Mucosa of rectum (tissue), 2 donors: Measurements from ENCODE around the gene UGT3A2.

Experiments
- H3K27ac ChIP-seq, 2 donors: one replicate each; pipeline ENCODE4 v1.7.0; 2013; ENCODE audit warnings: inconsistent platforms in 2 of 2, low read depth in 2 of 2, low read length in 2 of 2
- H3K27me3 ChIP-seq, 2 donors: one replicate each; pipeline ENCODE4 v1.7.0; 2013; ENCODE audit warnings: low read length in 2 of 2; ENCODE audit not compliant: control insufficient read depth in 2 of 2, insufficient read depth in 2 of 2
- H3K36me3 ChIP-seq, 2 donors: one replicate each; pipeline ENCODE4 v1.7.0; 2013; ENCODE audit warnings: low read length in 2 of 2; ENCODE audit not compliant: control insufficient read depth in 2 of 2, insufficient read depth in 2 of 2
- H3K4me1 ChIP-seq, 2 donors: one replicate each; pipeline ENCODE4 v1.7.0; 2013; ENCODE audit warnings: low read length in 2 of 2, mild to moderate bottlenecking in 1 of 2; ENCODE audit not compliant: control insufficient read depth in 2 of 2, insufficient read depth in 2 of 2
- H3K4me3 ChIP-seq, 2 donors: one replicate each; pipeline ENCODE4 v1.7.0; 2013; ENCODE audit warnings: low read length in 2 of 2
- H3K9ac ChIP-seq, 2 donors: one replicate each; pipeline ENCODE4 v1.7.0; 2013; ENCODE audit warnings: low read length in 2 of 2, low read depth in 1 of 2, mild to moderate bottlenecking in 1 of 2
- H3K9me3 ChIP-seq, 2 donors: one replicate each; pipeline ENCODE4 v1.7.0; 2013; ENCODE audit warnings: low read length in 2 of 2; ENCODE audit not compliant: control insufficient read depth in 2 of 2
- donor health status: healthy.
- donor health status: Normal muscosa, but diverticular disease.

The UGT3A2 gene

GRCh38 chr5:36066540-36067210, at the start of gene UGT3A2:
UGT3A2 (minus strand) TSS chr5:36066882; CDS start chr5:36066789, 93 bp downstream.
- no peaks in the 10 kb centered on the region for H3K9me3 ChIP-seq
- H3K9ac ChIP-seq: no peak within 1 kb of the TSS
- peaks cover 0 to 10% of the 10 kb centered on the region in 2 donors for H3K27me3 ChIP-seq
- no peak within 1 kb of the TSS for H3K4me3 ChIP-seq
- no peaks in the 10 kb centered on the region for H3K4me1 ChIP-seq
- no peaks in the 10 kb centered on the region for H3K36me3 ChIP-seq
- H3K27ac ChIP-seq: no peak within 1 kb of the TSS

GRCh38 chr5:36111238-36111637, 44.6 kb upstream of the UGT3A2 start:
- Histone ChIP-seq H3K9me3 (no peaks in the 10 kb centered on the region), H3K27ac (no peak overlapping the region), H3K36me3 (peaks cover 16 to 20% of the 10 kb centered on the region in 2 donors)

GRCh38 chr5:36108758-36109460, 42.2 kb upstream of the UGT3A2 start:
- H3K27ac ChIP-seq: no peak overlapping the region
- H3K27me3 ChIP-seq: no peaks in the 10 kb centered on the region
- H3K36me3 ChIP-seq: peaks cover 28 to 31% of the 10 kb centered on the region in 2 donors
- H3K9ac ChIP-seq: no peak overlapping the region
- H3K4me1 ChIP-seq: no peaks in the 10 kb centered on the region
- H3K9me3 ChIP-seq: no peaks in the 10 kb centered on the region
- no peak overlapping the region for H3K4me3 ChIP-seq

More at GRCh38 chr5:36111238-36111637, 44.6 kb upstream of the UGT3A2 start:
- no peak overlapping the region for H3K4me3 ChIP-seq
- H3K27me3 ChIP-seq: no peaks in the 10 kb centered on the region
- H3K4me1 ChIP-seq: no peaks in the 10 kb centered on the region
- H3K9ac ChIP-seq: no peak overlapping the region

- no peak overlapping the region for H3K4me3 ChIP-seq
- peaks cover 26 to 34% of the 10 kb centered on the region in 2 donors for H3K36me3 ChIP-seq
- H3K9ac ChIP-seq: no peak overlapping the region
- H3K27me3 ChIP-seq: no peaks in the 10 kb centered on the region
- no peak overlapping the region for H3K27ac ChIP-seq
- H3K4me1 ChIP-seq: no peaks in the 10 kb centered on the region
- H3K9me3 ChIP-seq: no peaks in the 10 kb centered on the region
These were observed 39.1 kb upstream of the UGT3A2 start for GRCh38 chr5:36105819-36106218.

GRCh38 chr5:36099748-36100147, 33.1 kb upstream of the UGT3A2 start:
- H3K4me3 ChIP-seq: no peak overlapping the region
- no peak overlapping the region for H3K9ac ChIP-seq
- H3K4me1 ChIP-seq: no peaks in the 10 kb centered on the region
- H3K9me3 ChIP-seq: no peaks in the 10 kb centered on the region
- H3K36me3 ChIP-seq: peaks cover 7 to 9% of the 10 kb centered on the region in 2 donors
- no peak overlapping the region for H3K27ac ChIP-seq
- no peaks in the 10 kb centered on the region for H3K27me3 ChIP-seq

- no peak overlapping the region for H3K4me3 ChIP-seq
- no peaks in the 10 kb centered on the region for H3K27me3 ChIP-seq
- no peaks in the 10 kb centered on the region for H3K4me1 ChIP-seq
- no peaks in the 10 kb centered on the region for H3K36me3 ChIP-seq
- H3K27ac ChIP-seq: no peak overlapping the region
- H3K9me3 ChIP-seq: no peaks in the 10 kb centered on the region
- no peak overlapping the region for H3K9ac ChIP-seq
These were observed 29.8 kb upstream of the UGT3A2 start for GRCh38 chr5:36096486-36096885.

GRCh38 chr5:36089989-36090388, 23.3 kb upstream of the UGT3A2 start:
- no peak overlapping the region for H3K9ac ChIP-seq
- peaks cover 0 to 1% of the 10 kb centered on the region in 2 donors for H3K9me3 ChIP-seq

GRCh38 chr5:36079200-36079781, 12.6 kb upstream of the UGT3A2 start:
- Histone ChIP-seq H3K9ac (no peak overlapping the region), H3K27me3 (peaks cover 0 to 2% of the 10 kb centered on the region in 2 donors), H3K27ac (no peak overlapping the region), H3K36me3 (no peaks in the 10 kb centered on the region), H3K9me3 (no peaks in the 10 kb centered on the region), H3K4me1 (no peaks in the 10 kb centered on the region), H3K4me3 (no peak overlapping the region)

More at GRCh38 chr5:36089989-36090388, 23.3 kb upstream of the UGT3A2 start:
- Histone ChIP-seq H3K36me3 (no peaks in the 10 kb centered on the region), H3K4me1 (no peaks in the 10 kb centered on the region), H3K27ac (no peak overlapping the region), H3K27me3 (no peaks in the 10 kb centered on the region), H3K4me3 (no peak overlapping the region)

GRCh38 chr5:36078430-36078829, 11.7 kb upstream of the UGT3A2 start:
- peaks cover 0 to 2% of the 10 kb centered on the region in 2 donors for H3K27me3 ChIP-seq
- H3K27ac ChIP-seq: no peak overlapping the region
- no peak overlapping the region for H3K9ac ChIP-seq
- H3K36me3 ChIP-seq: no peaks in the 10 kb centered on the region
- no peaks in the 10 kb centered on the region for H3K4me1 ChIP-seq
- no peaks in the 10 kb centered on the region for H3K9me3 ChIP-seq
- no peak overlapping the region for H3K4me3 ChIP-seq

GRCh38 chr5:36073595-36074216, 7.0 kb upstream of the UGT3A2 start:
- no peaks in the 10 kb centered on the region for H3K4me1 ChIP-seq
- H3K27ac ChIP-seq: no peak overlapping the region
- H3K36me3 ChIP-seq: no peaks in the 10 kb centered on the region
- H3K4me3 ChIP-seq: no peak overlapping the region
- no peaks in the 10 kb centered on the region for H3K9me3 ChIP-seq
- H3K27me3 ChIP-seq: no peaks in the 10 kb centered on the region
- H3K9ac ChIP-seq: no peak overlapping the region
